GM10248 (cell line): ENCODE measurements around the gene TRAF1.

ENCODE experiments used
- CTCF ChIA-PET: fragments of 300-600 bp; sonication (Branson Sonifier 250); formaldehyde crosslinking; extraction: SDS; loops from one replicate; lab custom pipeline; 2021; ENCODE audit warnings: antibody characterized with exemption; lab: Yijun Ruan, JAX
- POLR2A ChIA-PET: fragments of 350-650 bp; sonication (Branson Sonifier 250); formaldehyde crosslinking; extraction: SDS; loops from one replicate; lab custom pipeline; 2020; ENCODE audit warnings: antibody characterized with exemption; lab: Yijun Ruan, JAX
- DNase-seq: peaks from one replicate; pipeline ENCODE4 v3.0.0; 2012; ENCODE audit errors: extremely low spot score
- CTCF ChIP-seq: IDR thresholded peaks from 2 replicates; pipeline ENCODE4 v1.5.1; 2012; ENCODE audit warnings: mild to moderate bottlenecking, low read depth; ENCODE audit errors: extremely low read depth, missing control alignments, control extremely low read depth

Gene TRAF1

GRCh38 chr9:120904061-120904977 is 22.3 kb downstream of the TRAF1 start:
- DNase-seq: no peak
- CTCF ChIA-PET: interaction anchor here (0.6 to 2.8 kb wide), 6 partner anchors 8 to 149 kb away, joined by 3 to 10 read pairs (median 3); no protein-coding TSS in a partner anchor
- TF ChIP-seq CTCF: no peak
- POLR2A ChIA-PET: interaction anchor here (1.0 to 2.6 kb wide), 4 partner anchors 11 to 19 kb away, joined by 3 to 8 read pairs (median 4); no protein-coding TSS in a partner anchor

- TF ChIP-seq CTCF: no peak
- POLR2A ChIA-PET: interaction anchor here (1.1 to 1.6 kb wide), 2 partner anchors 10 to 23 kb away, joined by 3 to 4 read pairs; no protein-coding TSS in a partner anchor
- CTCF ChIA-PET: interaction anchor here (0.9 to 2.8 kb wide), 7 partner anchors 10 to 39 kb away, joined by 3 to 10 read pairs (median 4); no protein-coding TSS in a partner anchor
- DNase-seq: no peak
Observed at GRCh38 chr9:120902569-120903535, 23.7 kb downstream of the TRAF1 start.

GRCh38 chr9:120901755-120902568 is 24.6 kb downstream of the TRAF1 start:
- no peak for DNase-seq
- ChIA-PET CTCF (interaction anchor here (0.9 to 2.8 kb wide), 6 partner anchors 11 to 40 kb away, joined by 3 to 10 read pairs (median 4); no protein-coding TSS in a partner anchor), POLR2A (interaction anchor here (1.1 to 1.6 kb wide), 2 partner anchors 9 to 24 kb away, joined by 3 to 4 read pairs; no protein-coding TSS in a partner anchor)
- no peak for TF ChIP-seq CTCF

- ChIA-PET CTCF (interaction anchor here (1.0 to 1.6 kb wide), 2 partner anchors 20 to 144 kb away, joined by 3 read pairs; no protein-coding TSS in a partner anchor), POLR2A (interaction anchor here (1.4 kb wide), 1 partner anchor 56 kb away, joined by 3 read pairs; no protein-coding TSS in a partner anchor)
- no peak for DNase-seq
- TF ChIP-seq CTCF: no peak
Observed at GRCh38 chr9:120900824-120901223, 25.8 kb downstream of the TRAF1 start.

- no peak for TF ChIP-seq CTCF
- POLR2A ChIA-PET: interaction anchor here (0.6 kb wide), 1 partner anchor 51 kb away, joined by 5 read pairs; no protein-coding TSS in a partner anchor
- CTCF ChIA-PET: interaction anchor here (0.9 to 1.1 kb wide), 2 partner anchors 8 to 12 kb away, joined by 3 read pairs; no protein-coding TSS in a partner anchor
- DNase-seq: no peak
Observed at GRCh38 chr9:120899490-120900068, 27.0 kb downstream of the TRAF1 start.
